GM18526 (cell line): Measurements from ENCODE around the gene ZBTB4.

Experiments
- POLR2A ChIP-seq: IDR thresholded peaks from 3 replicates; pipeline ENCODE4 v1.6.1; 2011; ENCODE audit not compliant: insufficient read length; ENCODE audit errors: extremely low read depth

Gene ZBTB4

GRCh38 chr17:7478276-7479212, 887 bp downstream of the ZBTB4 start:
- no peak for TF ChIP-seq POLR2A

- no peak for TF ChIP-seq POLR2A
Measured at GRCh38 chr17:7477392-7478275, 1.8 kb downstream of the ZBTB4 start.

GRCh38 chr17:7476951-7477350, 2.5 kb downstream of the ZBTB4 start:
- no peak for TF ChIP-seq POLR2A

- TF ChIP-seq POLR2A, result no peak
Measured at GRCh38 chr17:7476494-7476893, 2.9 kb downstream of the ZBTB4 start.

- no peak for TF ChIP-seq POLR2A
Measured at GRCh38 chr17:7475764-7476422, 3.5 kb downstream of the ZBTB4 start.

GRCh38 chr17:7471729-7472128, 7.7 kb downstream of the ZBTB4 start:
- TF ChIP-seq POLR2A, result no peak

GRCh38 chr17:7468804-7469389, 10.5 kb downstream of the ZBTB4 start:
- TF ChIP-seq POLR2A, result no peak

- TF ChIP-seq POLR2A, result no peak
Measured at GRCh38 chr17:7468290-7468689, 11.1 kb downstream of the ZBTB4 start.

GRCh38 chr17:7467498-7467897, 11.9 kb downstream of the ZBTB4 start:
- TF ChIP-seq POLR2A, result no peak

- no peak for TF ChIP-seq POLR2A
Measured at GRCh38 chr17:7466639-7467341, 12.6 kb downstream of the ZBTB4 start.

GRCh38 chr17:7466318-7466638, 13.2 kb downstream of the ZBTB4 start:
- no peak for TF ChIP-seq POLR2A

GRCh38 chr17:7465597-7466275, 13.7 kb downstream of the ZBTB4 start:
- TF ChIP-seq POLR2A, result no peak

- TF ChIP-seq POLR2A, result no peak
Measured at GRCh38 chr17:7464081-7464480, 15.3 kb downstream of the ZBTB4 start.

GRCh38 chr17:7463372-7463846, 16.0 kb downstream of the ZBTB4 start:
- no peak for TF ChIP-seq POLR2A
